Stomach (tissue), 4 donors: Measurements from ENCODE around the gene PSMD13.

Experiments used
- EP300 ChIP-seq: sonication (generic); formaldehyde crosslinking; IDR thresholded peaks from one replicate; pipeline ENCODE4 v1.6.1; 2017; ENCODE audit warnings: antibody characterized with exemption
- POLR2A ChIP-seq, 4 donors: fragments of 450-650 bp; IDR thresholded peaks; one replicate each; pipeline ENCODE4 v1.6.1; 2016; ENCODE audit warnings: antibody characterized with exemption in 4 of 4, control low read depth in 2 of 4, mild to moderate bottlenecking in 1 of 4, moderate library complexity in 1 of 4
- POLR2AphosphoS5 ChIP-seq, 3 donors: sonication (generic); formaldehyde crosslinking; IDR thresholded peaks; one replicate each; pipeline ENCODE4 v1.6.1; 2016; ENCODE audit warnings: antibody characterized with exemption in 3 of 3
- TF ChIP-seq, protein P1 (sequence below), 7 experiments: fragments of 450-650 bp in 4 of 7; fragments of 200-600 bp in 3 of 7; sonication (generic) in 3 of 7; IDR thresholded peaks; one replicate each; pipeline ENCODE4 v1.5.1; 2016 to 2019; ENCODE audit warnings: antibody characterized with exemption in 7 of 7, control low read depth in 2 of 7, mild to moderate bottlenecking in 1 of 7

DNA sequence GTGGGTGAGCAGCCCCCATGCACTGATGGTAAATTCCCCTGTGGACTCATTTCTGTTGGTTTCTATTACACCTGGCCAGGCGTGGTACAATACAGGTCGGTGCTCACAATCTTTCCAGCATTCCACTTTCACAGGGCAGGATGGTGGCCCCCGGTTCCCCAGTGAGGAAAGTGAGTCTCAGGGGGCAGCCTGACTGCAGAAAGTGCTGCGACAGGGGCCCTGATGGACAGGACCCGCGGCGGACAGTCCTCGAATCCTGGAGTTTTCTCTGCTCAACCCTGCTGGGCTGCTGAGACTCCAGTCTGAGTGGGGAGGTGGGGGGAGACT is 49.1 kb downstream of the PSMD13 start:
- TF ChIP-seq, protein P1, sequence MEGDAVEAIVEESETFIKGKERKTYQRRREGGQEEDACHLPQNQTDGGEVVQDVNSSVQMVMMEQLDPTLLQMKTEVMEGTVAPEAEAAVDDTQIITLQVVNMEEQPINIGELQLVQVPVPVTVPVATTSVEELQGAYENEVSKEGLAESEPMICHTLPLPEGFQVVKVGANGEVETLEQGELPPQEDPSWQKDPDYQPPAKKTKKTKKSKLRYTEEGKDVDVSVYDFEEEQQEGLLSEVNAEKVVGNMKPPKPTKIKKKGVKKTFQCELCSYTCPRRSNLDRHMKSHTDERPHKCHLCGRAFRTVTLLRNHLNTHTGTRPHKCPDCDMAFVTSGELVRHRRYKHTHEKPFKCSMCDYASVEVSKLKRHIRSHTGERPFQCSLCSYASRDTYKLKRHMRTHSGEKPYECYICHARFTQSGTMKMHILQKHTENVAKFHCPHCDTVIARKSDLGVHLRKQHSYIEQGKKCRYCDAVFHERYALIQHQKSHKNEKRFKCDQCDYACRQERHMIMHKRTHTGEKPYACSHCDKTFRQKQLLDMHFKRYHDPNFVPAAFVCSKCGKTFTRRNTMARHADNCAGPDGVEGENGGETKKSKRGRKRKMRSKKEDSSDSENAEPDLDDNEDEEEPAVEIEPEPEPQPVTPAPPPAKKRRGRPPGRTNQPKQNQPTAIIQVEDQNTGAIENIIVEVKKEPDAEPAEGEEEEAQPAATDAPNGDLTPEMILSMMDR (IDR thresholded peaks at IDR 0.05) = no peak
- no peak for TF ChIP-seq EP300
- no peak for TF ChIP-seq POLR2AphosphoS5 (IDR thresholded peaks at IDR 0.05)
- TF ChIP-seq POLR2A (IDR thresholded peaks at IDR 0.05) = no peak
